ENCODE data around the gene MAX. TPM values are rescaled to one million over a fixed set of nuclear protein-coding genes. Genes with fewer than 3 reads are reported as not detected.

MAX gene
- total and polyA plus RNA-seq, 9 of the 15 experiments (the other 6 are each of a cell fraction or from before 2014, with no cell fraction given): 15.4 to 96.5 (median 51.6) TPM

DNA sequence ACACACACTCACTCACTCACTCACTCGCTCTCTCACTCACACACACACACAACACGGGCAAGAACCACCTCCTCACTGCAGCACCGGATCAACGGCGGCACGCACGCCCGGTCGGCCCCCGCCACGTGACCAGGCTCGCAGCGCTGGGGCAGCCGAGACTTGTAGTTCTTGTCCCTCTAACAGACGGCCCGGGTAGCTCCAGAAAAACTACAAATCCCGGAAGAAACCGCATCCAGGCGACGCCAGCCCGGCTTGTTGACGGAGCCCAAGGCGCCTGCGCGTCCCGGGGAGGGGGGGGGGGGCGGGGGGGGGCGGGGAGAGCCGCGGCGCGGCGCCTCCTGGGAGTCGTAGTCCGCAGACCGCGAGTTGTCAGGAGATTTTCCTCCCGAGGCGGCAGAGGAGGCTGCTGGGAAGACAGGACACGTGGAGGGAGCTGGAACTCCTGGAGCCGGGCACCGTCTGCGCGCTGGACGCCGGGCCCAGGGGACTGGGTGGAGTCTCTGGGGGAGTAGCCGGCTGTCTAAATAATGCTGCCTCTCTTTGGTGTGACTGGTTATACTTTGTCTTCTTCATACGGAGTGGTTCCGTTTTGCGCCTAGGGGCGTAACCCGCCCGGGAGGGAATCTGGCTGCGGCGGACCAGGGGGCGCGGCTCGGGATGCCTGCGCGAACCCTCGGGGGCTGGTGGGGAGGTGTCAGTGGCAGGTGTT, at the start of gene MAX (continued):
- TF ChIP-seq NR4A1 (CRISPR knock-in tag; IDR thresholded peaks at IDR 0.05) (no peak), NR4A1 (tag; IDR thresholded peaks at IDR 0.05) (no peak), CBX1 (IDR thresholded peaks at IDR 0.05; ENCODE audit: low read depth) (peak; percentile 4; the same call in 1 of the 2 replicates), EP400 (IDR thresholded peaks at IDR 0.05) (peak; percentile 86), UBTF (IDR thresholded peaks at IDR 0.05; ENCODE audit: borderline replicate concordance in 1 of 2, low read depth in 2 of 2, low read length in 2 of 2) (0 out of 4 replicates have a peak, but pooled peaks of 1 of the 2 experiments have one; percentile 31), ZNF398 (CRISPR knock-in tag; IDR thresholded peaks at IDR 0.05) (no peak), ZNF354B (CRISPR knock-in tag; IDR thresholded peaks at IDR 0.05) (no peak), SMC3 (conservative IDR thresholded peaks at IDR 0.05; ENCODE audit: insufficient read depth, low read depth, low read length) (no peak), MYBL2 (IDR thresholded peaks at IDR 0.05; ENCODE audit: low read depth) (no peak), MYBL2 (CRISPR knock-in tag; IDR thresholded peaks at IDR 0.05; ENCODE audit: borderline replicate concordance) (no peak), GATA2 (CRISPR knock-in tag; IDR thresholded peaks at IDR 0.05) (no peak), TAF1 (IDR thresholded peaks at IDR 0.05; ENCODE audit: control insufficient read depth, extremely low read depth, insufficient read depth, low read length, severe bottlenecking) (peak; percentile 33), CREM (IDR thresholded peaks at IDR 0.05; ENCODE audit: low read depth) (peak; percentile 81), AFF1 (IDR thresholded peaks at IDR 0.05; ENCODE audit: low read depth in 1 of 2, partially characterized antibody in 2 of 2) (peak in 1 of 2 experiments; percentile 96), NRF1 (conservative IDR thresholded peaks at IDR 0.05 in 1 of 2, IDR thresholded peaks at IDR 0.05 in 1 of 2) (peak; percentile 77 to 81), ZBED1 (IDR thresholded peaks at IDR 0.05) (no peak), SREBF2 (CRISPR knock-in tag; IDR thresholded peaks at IDR 0.05) (no peak)
- TF ChIP-seq, protein P1, sequence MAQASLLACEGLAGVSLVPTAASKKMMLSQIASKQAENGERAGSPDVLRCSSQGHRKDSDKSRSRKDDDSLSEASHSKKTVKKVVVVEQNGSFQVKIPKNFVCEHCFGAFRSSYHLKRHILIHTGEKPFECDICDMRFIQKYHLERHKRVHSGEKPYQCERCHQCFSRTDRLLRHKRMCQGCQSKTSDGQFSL (CRISPR knock-in tag; IDR thresholded peaks at IDR 0.05): peak; percentile 91
- TF ChIP-seq, protein P1 (tag; IDR thresholded peaks at IDR 0.05): peak in 1 of 2 experiments; percentile 73; a peak in 1 of 4 replicates

Data from K562 (cell line).